Astrocyte (in vitro differentiated cells and primary cell): ENCODE results near the gene EPS15. TPM values are rescaled to one million over a fixed set of nuclear protein-coding genes. Genes with fewer than 3 reads are reported as not detected.

Experiments used
- DNase-seq: peaks from one replicate; pipeline ENCODE4 v3.0.0-alpha.2; 2010; ENCODE audit warnings: low read depth
- FAIRE-seq: peaks from 2 replicates; lab custom pipeline; 2011; peaks lifted over from hg19 to GRCh38; lab: Jason Lieb, UNC
- H2AFZ ChIP-seq: 2 replicates; pipeline ENCODE4 v1.6.0; 2012; ENCODE audit warnings: low read depth, low read length, inconsistent platforms
- H3K27ac ChIP-seq: 2 replicates; pipeline ENCODE4 v1.5.1; 2011; ENCODE audit warnings: low read depth, low read length, inconsistent platforms
- H3K27me3 ChIP-seq: 2 replicates; pipeline ENCODE4 v1.6.0; 2011; ENCODE audit warnings: low read length, inconsistent platforms; ENCODE audit not compliant: insufficient read depth
- H3K36me3 ChIP-seq: 2 replicates; pipeline ENCODE4 v1.5.1; 2011; ENCODE audit warnings: low read length, inconsistent platforms; ENCODE audit not compliant: insufficient read depth
- H3K4me1 ChIP-seq: 2 replicates; pipeline ENCODE4 v1.5.1; 2011; ENCODE audit warnings: low read length, inconsistent platforms; ENCODE audit not compliant: insufficient read depth
- H3K4me2 ChIP-seq: 2 replicates; pipeline ENCODE4 v1.6.0; 2012; ENCODE audit warnings: low read length, inconsistent platforms
- H3K4me3 ChIP-seq: 2 replicates; pipeline ENCODE4 v1.5.1; 2011; ENCODE audit warnings: low read depth, mild to moderate bottlenecking, low read length, inconsistent platforms; ENCODE audit not compliant: insufficient read depth
- H3K79me2 ChIP-seq: 2 replicates; pipeline ENCODE4 v1.6.0; 2012; ENCODE audit warnings: mild to moderate bottlenecking, low read length, inconsistent platforms; ENCODE audit not compliant: insufficient read depth
- H3K9ac ChIP-seq: 2 replicates; pipeline ENCODE4 v1.6.0; 2012; ENCODE audit warnings: mild to moderate bottlenecking, low read length, inconsistent platforms
- H3K9me3 ChIP-seq: 2 replicates; pipeline ENCODE4 v1.5.1; 2012; ENCODE audit warnings: low read depth, mild to moderate bottlenecking, low read length, inconsistent platforms; ENCODE audit not compliant: insufficient read depth
- H4K20me1 ChIP-seq: 2 replicates; pipeline ENCODE4 v1.6.0; 2012; ENCODE audit warnings: low read length, inconsistent platforms; ENCODE audit not compliant: insufficient read depth
- H3K27ac Mint-ChIP-seq: one replicate; pipeline ENCODE4 v1.8.0; 2021; ENCODE audit warnings: mild to moderate bottlenecking, mixed read lengths; ENCODE audit not compliant: unreplicated experiment
- H3K27me3 Mint-ChIP-seq: one replicate; pipeline ENCODE4 v1.8.0; 2021; ENCODE audit warnings: low read depth, mixed read lengths; ENCODE audit not compliant: unreplicated experiment
- H3K36me3 Mint-ChIP-seq: one replicate; pipeline ENCODE4 v1.8.0; 2021; ENCODE audit warnings: low read depth, mixed read lengths; ENCODE audit not compliant: unreplicated experiment
- H3K4me1 Mint-ChIP-seq: one replicate; pipeline ENCODE4 v1.8.0; 2021; ENCODE audit warnings: low read depth, mixed read lengths; ENCODE audit not compliant: unreplicated experiment
- H3K4me3 Mint-ChIP-seq: one replicate; pipeline ENCODE4 v1.8.0; 2021; ENCODE audit warnings: mild to moderate bottlenecking, moderate library complexity, mixed read lengths; ENCODE audit not compliant: unreplicated experiment
- H3K9me3 Mint-ChIP-seq: one replicate; pipeline ENCODE4 v1.8.0; 2021; ENCODE audit warnings: mild to moderate bottlenecking, mixed read lengths; ENCODE audit not compliant: unreplicated experiment
- CTCF ChIP-seq: IDR thresholded peaks from 2 replicates; pipeline ENCODE4 v1.5.1; 2011; ENCODE audit warnings: low read depth, mild to moderate bottlenecking, inconsistent platforms, low read length, moderate library complexity; ENCODE audit not compliant: insufficient read depth
- EZH2 ChIP-seq: IDR thresholded peaks from 2 replicates; pipeline ENCODE4 v1.6.1; 2012; ENCODE audit warnings: mild to moderate bottlenecking, low read length, inconsistent platforms; ENCODE audit not compliant: insufficient read depth
- total RNA-seq: library from RNA; stranded (reverse); gene quantifications from 2 replicates; pipeline ENCODE4 v1.2.1, GENCODE V29; 2021

The EPS15 gene
- total RNA-seq, 1 donor from 2014 or later: 70.6 TPM

- Mint-ChIP-seq H3K27ac (no peak overlapping the region), H3K4me3 (no peak overlapping the region), H3K4me1 (peaks cover 26% of the 10 kb centered on the region), H3K36me3 (no peaks in the 10 kb centered on the region), H3K27me3 (no peaks in the 10 kb centered on the region), H3K9me3 (no peaks in the 10 kb centered on the region)
- Histone ChIP-seq H3K79me2 (peaks cover 88% of the 10 kb centered on the region), H3K4me3 (no peak overlapping the region), H3K9me3 (no peaks in the 10 kb centered on the region), H3K27me3 (no peaks in the 10 kb centered on the region), H2AFZ (no peak overlapping the region), H3K27ac (no peak overlapping the region), H3K9ac (no peak overlapping the region), H3K4me2 (no peak overlapping the region), H3K36me3 (no peaks in the 10 kb centered on the region), H4K20me1 (peaks cover 51% of the 10 kb centered on the region), H3K4me1 (peaks cover 5% of the 10 kb centered on the region)
- TF ChIP-seq EZH2: no peak
- no peak for TF ChIP-seq CTCF
- FAIRE-seq (peak; percentile 34), DNase-seq (no peak)
Observed at GRCh38 chr1:51514733-51515132, 4.3 kb downstream of the EPS15 start.

- no peaks in the 10 kb centered on the region for H3K36me3 ChIP-seq
- no peak overlapping the region for H2AFZ ChIP-seq
- TF ChIP-seq CTCF (no peak), EZH2 (no peak)
- FAIRE-seq (no peak), DNase-seq (no peak)
- no peak overlapping the region for H3K9ac ChIP-seq
- no peaks in the 10 kb centered on the region for H3K4me1 ChIP-seq
- H3K27ac ChIP-seq: no peak overlapping the region
- Mint-ChIP-seq H3K36me3 (no peaks in the 10 kb centered on the region), H3K4me3 (no peak overlapping the region), H3K27me3 (no peaks in the 10 kb centered on the region), H3K27ac (no peak overlapping the region), H3K9me3 (no peaks in the 10 kb centered on the region), H3K4me1 (peaks cover 26% of the 10 kb centered on the region)
- H4K20me1 ChIP-seq: peaks cover 47% of the 10 kb centered on the region
- H3K79me2 ChIP-seq: peaks cover 98% of the 10 kb centered on the region
- H3K4me2 ChIP-seq: no peak overlapping the region
- no peaks in the 10 kb centered on the region for H3K9me3 ChIP-seq
- no peaks in the 10 kb centered on the region for H3K27me3 ChIP-seq
- no peak overlapping the region for H3K4me3 ChIP-seq
Observed at GRCh38 chr1:51512606-51513005, 6.5 kb downstream of the EPS15 start.

GRCh38 chr1:51512120-51512519 lies 6.9 kb downstream of the EPS15 start:
- TF ChIP-seq CTCF (no peak), EZH2 (no peak)
- Histone ChIP-seq H2AFZ (no peak overlapping the region), H3K36me3 (no peaks in the 10 kb centered on the region), H3K4me1 (no peaks in the 10 kb centered on the region), H4K20me1 (peaks cover 45% of the 10 kb centered on the region), H3K4me3 (no peak overlapping the region), H3K9ac (no peak overlapping the region), H3K27me3 (no peaks in the 10 kb centered on the region), H3K79me2 (peaks cover 98% of the 10 kb centered on the region), H3K27ac (no peak overlapping the region), H3K4me2 (no peak overlapping the region), H3K9me3 (no peaks in the 10 kb centered on the region)
- Mint-ChIP-seq H3K27ac (no peak overlapping the region), H3K27me3 (no peaks in the 10 kb centered on the region), H3K36me3 (no peaks in the 10 kb centered on the region), H3K9me3 (no peaks in the 10 kb centered on the region), H3K4me1 (peaks cover 21% of the 10 kb centered on the region), H3K4me3 (no peak overlapping the region)
- no peak for DNase-seq
- no peak for FAIRE-seq
